Measurements from ENCODE around the gene ANKRD2.

The ANKRD2 gene

GRCh38 chr10:97578171-97578844 lies 5.7 kb downstream of the ANKRD2 start:
- ChIA-PET POLR2A (no interaction called here), CTCF (no interaction called here)
- Histone ChIP-seq H3K27ac (ENCODE audit: extremely low read depth, low read depth, low read length) (no peak overlapping the region), H3K4me3 (ENCODE audit: low read depth, low read length) (no peak overlapping the region), H3K36me3 (ENCODE audit: control insufficient read depth in 2 of 2, insufficient read depth in 1 of 2, low read length in 2 of 2) (no peaks in the 10 kb centered on the region), H3K4me1 (ENCODE audit: control insufficient read depth, insufficient read depth, low read length) (peaks cover 6% of the 10 kb centered on the region; the same call in 1 of the 2 replicates), H3K9me3 (ENCODE audit: control insufficient read depth, insufficient read depth, low read depth, low read length) (no peaks in the 10 kb centered on the region)
- TF ChIP-seq, protein P1, sequence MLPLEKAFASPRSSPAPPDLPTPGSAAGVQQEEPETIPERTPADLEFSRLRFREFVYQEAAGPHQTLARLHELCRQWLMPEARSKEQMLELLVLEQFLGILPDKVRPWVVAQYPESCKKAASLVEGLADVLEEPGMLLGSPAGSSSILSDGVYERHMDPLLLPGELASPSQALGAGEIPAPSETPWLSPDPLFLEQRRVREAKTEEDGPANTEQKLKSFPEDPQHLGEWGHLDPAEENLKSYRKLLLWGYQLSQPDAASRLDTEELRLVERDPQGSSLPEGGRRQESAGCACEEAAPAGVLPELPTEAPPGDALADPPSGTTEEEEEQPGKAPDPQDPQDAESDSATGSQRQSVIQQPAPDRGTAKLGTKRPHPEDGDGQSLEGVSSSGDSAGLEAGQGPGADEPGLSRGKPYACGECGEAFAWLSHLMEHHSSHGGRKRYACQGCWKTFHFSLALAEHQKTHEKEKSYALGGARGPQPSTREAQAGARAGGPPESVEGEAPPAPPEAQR (tag by site-specific recombination; IDR thresholded peaks at IDR 0.05) = no peak
- TF ChIP-seq ZSCAN23 (tag by site-specific recombination; IDR thresholded peaks at IDR 0.05) (no peak), ZNF629 (tag by site-specific recombination; IDR thresholded peaks at IDR 0.05) (no peak), ZNF544 (tag by site-specific recombination; IDR thresholded peaks at IDR 0.05) (no peak), GFI1B (tag by site-specific recombination; IDR thresholded peaks at IDR 0.05) (no peak), ZFP41 (tag by site-specific recombination; IDR thresholded peaks at IDR 0.05; ENCODE audit: borderline replicate concordance) (no peak), ZNF221 (tag by site-specific recombination; IDR thresholded peaks at IDR 0.05; ENCODE audit: borderline replicate concordance) (no peak), SP3 (tag by site-specific recombination; IDR thresholded peaks at IDR 0.05) (no peak), SP7 (tag by site-specific recombination; IDR thresholded peaks at IDR 0.05) (no peak), ZNF16 (tag by site-specific recombination; IDR thresholded peaks at IDR 0.05; ENCODE audit: low read depth) (no peak), ZNF514 (tag by site-specific recombination; IDR thresholded peaks at IDR 0.05) (no peak), ZNF324 (tag by site-specific recombination; IDR thresholded peaks at IDR 0.05) (no peak), INSM2 (tag by site-specific recombination; IDR thresholded peaks at IDR 0.05) (no peak), PATZ1 (tag by site-specific recombination; IDR thresholded peaks at IDR 0.05) (no peak), ZNF169 (tag by site-specific recombination; IDR thresholded peaks at IDR 0.05) (no peak), ZNF785 (tag by site-specific recombination; IDR thresholded peaks at IDR 0.05) (no peak)
- TF ChIP-seq, protein P2, sequence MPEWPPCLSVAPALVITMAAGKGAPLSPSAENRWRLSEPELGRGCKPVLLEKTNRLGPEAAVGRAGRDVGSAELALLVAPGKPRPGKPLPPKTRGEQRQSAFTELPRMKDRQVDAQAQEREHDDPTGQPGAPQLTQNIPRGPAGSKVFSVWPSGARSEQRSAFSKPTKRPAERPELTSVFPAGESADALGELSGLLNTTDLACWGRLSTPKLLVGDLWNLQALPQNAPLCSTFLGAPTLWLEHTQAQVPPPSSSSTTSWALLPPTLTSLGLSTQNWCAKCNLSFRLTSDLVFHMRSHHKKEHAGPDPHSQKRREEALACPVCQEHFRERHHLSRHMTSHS (tag by site-specific recombination; IDR thresholded peaks at IDR 0.05) = no peak

DNA sequence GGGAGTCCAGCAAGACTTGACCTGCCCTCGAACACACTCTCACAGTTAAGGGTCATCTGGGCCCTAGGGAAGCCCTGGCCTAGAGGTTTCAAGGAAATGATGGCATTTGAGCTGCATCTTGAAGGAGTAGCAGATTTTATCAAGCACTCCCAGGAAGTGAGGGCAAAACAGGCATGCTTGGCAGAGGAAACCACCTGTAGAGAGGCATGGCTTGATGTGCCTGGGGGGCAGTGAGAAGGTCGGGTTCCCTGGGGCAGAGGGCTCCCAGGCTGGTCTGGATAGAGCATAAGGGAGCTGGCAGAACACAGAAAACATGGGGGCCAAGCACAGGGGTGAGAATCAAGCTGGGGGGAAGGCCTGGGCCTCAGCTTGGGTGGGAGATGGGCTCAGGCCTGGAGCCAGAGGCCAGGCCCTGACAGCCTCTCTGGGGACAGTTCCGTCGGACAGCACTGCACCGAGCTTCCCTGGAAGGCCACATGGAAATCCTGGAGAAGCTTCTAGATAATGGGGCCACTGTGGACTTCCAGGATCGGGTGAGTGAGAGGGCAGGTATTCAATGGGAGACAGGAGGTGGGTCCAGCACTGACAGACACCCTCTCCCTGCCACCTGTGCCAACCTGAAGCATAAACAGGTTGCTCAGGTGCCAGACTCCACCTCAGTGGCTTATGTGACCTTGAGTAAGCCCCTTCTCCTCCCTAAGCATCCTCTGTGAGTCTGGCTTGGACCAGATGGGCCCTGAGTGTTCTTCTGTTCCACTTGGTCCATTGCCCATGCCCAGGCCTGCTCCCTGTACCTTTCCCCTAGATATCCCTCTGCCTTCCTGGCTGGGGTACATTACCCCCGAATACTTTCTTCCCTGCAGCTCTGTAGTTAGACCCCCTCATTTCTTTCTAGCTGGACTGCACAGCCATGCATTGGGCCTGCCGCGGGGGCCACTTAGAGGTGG lies 8.1 kb downstream of the ANKRD2 start:
- ChIA-PET CTCF (interaction anchor here (0.5 kb wide), 1 partner anchor 12 kb away, joined by 4 read pairs; no protein-coding TSS in a partner anchor), POLR2A (no interaction called here)
- Histone ChIP-seq H3K9me3 (ENCODE audit: control insufficient read depth, insufficient read depth, low read depth, low read length) (no peaks in the 10 kb centered on the region), H3K4me1 (ENCODE audit: control insufficient read depth, insufficient read depth, low read length) (peaks cover 3% of the 10 kb centered on the region; the same call in 1 of the 2 replicates), H3K4me3 (ENCODE audit: low read depth, low read length) (no peak overlapping the region), H3K27ac (ENCODE audit: extremely low read depth, low read depth, low read length) (no peak overlapping the region), H3K36me3 (ENCODE audit: control insufficient read depth in 2 of 2, insufficient read depth in 1 of 2, low read length in 2 of 2) (no peaks in the 10 kb centered on the region)
- no peak for TF ChIP-seq ZNF324 (tag by site-specific recombination; IDR thresholded peaks at IDR 0.05)
- TF ChIP-seq ZNF548 (tag by site-specific recombination; IDR thresholded peaks at IDR 0.05) = no peak
- TF ChIP-seq ZNF169 (tag by site-specific recombination; IDR thresholded peaks at IDR 0.05) = no peak
- no peak for TF ChIP-seq ZNF223 (tag by site-specific recombination; IDR thresholded peaks at IDR 0.05)
- no peak for TF ChIP-seq ZNF239 (tag by site-specific recombination; IDR thresholded peaks at IDR 0.05)
- peak; percentile 56 for TF ChIP-seq ZIC2 (tag by site-specific recombination; IDR thresholded peaks at IDR 0.05)
- TF ChIP-seq SCRT2 (tag by site-specific recombination; IDR thresholded peaks at IDR 0.05) = peak; percentile 75; the same call in 1 of the 2 replicates
- no peak for TF ChIP-seq ZNF202 (tag by site-specific recombination; IDR thresholded peaks at IDR 0.05; ENCODE audit: borderline replicate concordance)
- no peak for TF ChIP-seq PRDM6 (tag by site-specific recombination; IDR thresholded peaks at IDR 0.05)
- no peak for TF ChIP-seq MEIS1 (CRISPR knock-in tag; IDR thresholded peaks at IDR 0.05; ENCODE audit: borderline replicate concordance)
- no peak for TF ChIP-seq ZNF529 (tag by site-specific recombination; IDR thresholded peaks at IDR 0.05; ENCODE audit: insufficient replicate concordance)
